MM.1S (cell line): Measurements from ENCODE around the gene DNAJC3.

Experiments used
- DNase-seq: peaks from one replicate; pipeline ENCODE4 v3.0.0-alpha.2; 2015
- H2AFZ ChIP-seq: fragments of 300-600 bp; sonication (generic); 2 replicates; pipeline ENCODE4 v1.6.0; 2016; ENCODE audit warnings: antibody characterized with exemption, low read length
- H3F3A ChIP-seq: fragments of 300-600 bp; sonication (generic); 2 replicates; pipeline ENCODE4 v1.6.1; 2016; ENCODE audit warnings: mild to moderate bottlenecking, antibody characterized with exemption, low read length, moderate library complexity, mixed read lengths; ENCODE audit not compliant: insufficient read depth
- H3K27ac ChIP-seq: fragments of 300-600 bp; sonication (generic); 2 replicates; pipeline ENCODE4 v1.5.1; 2016; ENCODE audit warnings: mild to moderate bottlenecking, low read length
- H3K27me3 ChIP-seq: fragments of 300-600 bp; sonication (generic); replicated peaks from 2 replicates; pipeline ENCODE4 v1.6.0; 2016; ENCODE audit warnings: low read length; ENCODE audit not compliant: insufficient read depth
- H3K36me3 ChIP-seq: fragments of 300-600 bp; sonication (generic); replicated peaks from 2 replicates; pipeline ENCODE4 v1.6.1; 2016; ENCODE audit warnings: mild to moderate bottlenecking, low read length, mixed read lengths; ENCODE audit not compliant: insufficient read depth
- H3K4me1 ChIP-seq: fragments of 300-600 bp; sonication (generic); 2 replicates; pipeline ENCODE4 v1.6.1; 2016; ENCODE audit warnings: low read length, mixed read lengths
- H3K4me2 ChIP-seq: fragments of 300-600 bp; sonication (generic); 2 replicates; pipeline ENCODE4 v1.6.0; 2016; ENCODE audit warnings: low read depth, low read length
- H3K4me3 ChIP-seq: fragments of 300-600 bp; sonication (generic); 2 replicates; pipeline ENCODE4 v1.5.1; 2016; ENCODE audit warnings: low read length, mixed read lengths
- H3K79me2 ChIP-seq: fragments of 300-600 bp; sonication (generic); 2 replicates; pipeline ENCODE4 v1.6.1; 2016; ENCODE audit warnings: mixed run types, low read length, mixed read lengths
- H3K9ac ChIP-seq: fragments of 300-600 bp; sonication (generic); 2 replicates; pipeline ENCODE4 v1.6.1; 2016; ENCODE audit warnings: low read length, mixed read lengths
- H3K9me2 ChIP-seq: fragments of 300-600 bp; sonication (generic); replicated peaks from 2 replicates; pipeline ENCODE4 v1.6.1; 2016; ENCODE audit warnings: mild to moderate bottlenecking, low read length, mixed read lengths; ENCODE audit not compliant: insufficient read depth
- H3K9me3 ChIP-seq: fragments of 300-600 bp; sonication (generic); replicated peaks from 2 replicates; pipeline ENCODE4 v1.6.1; 2016; ENCODE audit warnings: mild to moderate bottlenecking, low read length, mixed read lengths; ENCODE audit not compliant: insufficient read depth
- H4K20me1 ChIP-seq: fragments of 300-600 bp; sonication (generic); 2 replicates; pipeline ENCODE4 v1.6.1; 2016; ENCODE audit warnings: mild to moderate bottlenecking, low read length, moderate library complexity, mixed read lengths; ENCODE audit not compliant: insufficient read depth
- CTCF ChIP-seq: fragments of 300-600 bp; sonication (generic); IDR thresholded peaks from 2 replicates; pipeline ENCODE4 v1.5.1; 2016; ENCODE audit warnings: antibody characterized with exemption, low read length, mixed read lengths
- EZH2 ChIP-seq: fragments of 300-600 bp; sonication (generic); optimal IDR thresholded peaks from 2 replicates; pipeline ENCODE3; 2017; ENCODE audit warnings: low read depth, mild to moderate bottlenecking, antibody characterized with exemption, low read length, mixed read lengths
- EZH2phosphoT487 ChIP-seq: fragments of 300-600 bp; sonication (generic); IDR thresholded peaks from 2 replicates; pipeline ENCODE4 v1.6.1; 2018; ENCODE audit warnings: antibody characterized with exemption, low read length

The DNAJC3 gene

GRCh38 chr13:95677564-95678266 is 776 bp downstream of the DNAJC3 start:
- Histone ChIP-seq H3K9ac (peak overlapping the region; percentile 91), H4K20me1 (peaks cover 4% of the 10 kb centered on the region; the same call in 1 of the 2 replicates), H3K9me2 (no peaks in the 10 kb centered on the region), H3K9me3 (no peaks in the 10 kb centered on the region), H3K4me3 (peak overlapping the region; percentile 91), H3K4me1 (0 out of 2 replicates have a peak, but pooled peaks cover 9% of the 10 kb centered on the region), H3K36me3 (peaks cover 15% of the 10 kb centered on the region; the same call in 1 of the 2 replicates), H3K4me2 (peak overlapping the region; percentile 53), H3F3A (peaks cover 5% of the 10 kb centered on the region; the same call in 1 of the 2 replicates), H3K27me3 (no peaks in the 10 kb centered on the region), H2AFZ (peak overlapping the region; percentile 37; the same call in 1 of the 2 replicates), H3K79me2 (peaks cover 61% of the 10 kb centered on the region), H3K27ac (peak overlapping the region; percentile 75; the same call in 1 of the 2 replicates)
- DNase-seq = peak; percentile 28
- no peak for TF ChIP-seq EZH2

GRCh38 chr13:95678967-95679366 is 2.0 kb downstream of the DNAJC3 start:
- DNase-seq = no peak
- Histone ChIP-seq H3K27ac (no peak overlapping the region), H3K4me1 (0 out of 2 replicates have a peak, but pooled peaks cover 9% of the 10 kb centered on the region), H3K9ac (no peak overlapping the region), H2AFZ (no peak overlapping the region), H3K4me2 (peak overlapping the region; percentile 53), H3K27me3 (no peaks in the 10 kb centered on the region), H3K9me3 (no peaks in the 10 kb centered on the region), H3K4me3 (peak overlapping the region; percentile 91), H3K9me2 (no peaks in the 10 kb centered on the region), H3K36me3 (peaks cover 15% of the 10 kb centered on the region; the same call in 1 of the 2 replicates), H3K79me2 (peaks cover 74% of the 10 kb centered on the region), H4K20me1 (peaks cover 4% of the 10 kb centered on the region; the same call in 1 of the 2 replicates), H3F3A (peaks cover 5% of the 10 kb centered on the region; the same call in 1 of the 2 replicates)
- no peak for TF ChIP-seq CTCF
- TF ChIP-seq EZH2 = no peak
- TF ChIP-seq EZH2phosphoT487 = no peak

GRCh38 chr13:95679722-95680121 is 2.8 kb downstream of the DNAJC3 start:
- Histone ChIP-seq H3K27me3 (no peaks in the 10 kb centered on the region), H3K9me3 (no peaks in the 10 kb centered on the region), H2AFZ (no peak overlapping the region), H3K4me2 (peak overlapping the region; percentile 23), H3K27ac (no peak overlapping the region), H3F3A (peaks cover 5% of the 10 kb centered on the region; the same call in 1 of the 2 replicates), H3K4me1 (0 out of 2 replicates have a peak, but pooled peaks cover 9% of the 10 kb centered on the region), H3K79me2 (peaks cover 81% of the 10 kb centered on the region), H3K9me2 (no peaks in the 10 kb centered on the region), H3K36me3 (peaks cover 15% of the 10 kb centered on the region; the same call in 1 of the 2 replicates), H4K20me1 (peaks cover 4% of the 10 kb centered on the region; the same call in 1 of the 2 replicates), H3K9ac (no peak overlapping the region), H3K4me3 (no peak overlapping the region)
- no peak for DNase-seq
- no peak for TF ChIP-seq CTCF
- TF ChIP-seq EZH2 = no peak
- TF ChIP-seq EZH2phosphoT487 = no peak
